NCI-H128 (cell line): Measurements from ENCODE around the gene CLHC1.

Experiments used
- DNase-seq: peaks from one replicate; lab custom pipeline; 2025; ENCODE audit not compliant: unreplicated experiment; lab: John Stamatoyannopoulos, UW

The CLHC1 gene

GRCh38 chr2:55169915-55170314, 62.2 kb downstream of the CLHC1 start:
- no peak for DNase-seq

DNA sequence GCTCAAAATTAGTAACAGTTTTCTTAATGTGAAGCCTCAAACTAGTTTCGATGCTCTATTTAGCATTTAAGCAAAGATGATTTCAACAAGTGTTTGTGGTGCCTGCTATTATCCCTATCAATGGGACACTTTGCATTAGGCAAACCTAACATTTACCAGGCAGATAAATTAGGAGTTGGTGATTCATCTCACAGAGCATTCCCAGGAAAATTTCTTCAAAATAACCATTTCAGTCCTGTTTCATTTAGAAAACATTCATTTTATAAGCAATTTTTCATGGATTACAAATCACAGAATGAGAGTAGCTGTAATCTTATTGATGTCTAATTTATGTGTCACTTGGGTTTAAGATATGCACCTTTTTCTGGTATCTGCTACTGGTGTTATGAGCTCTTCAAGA, 62.7 kb downstream of the CLHC1 start:
- DNase-seq = no peak

DNA sequence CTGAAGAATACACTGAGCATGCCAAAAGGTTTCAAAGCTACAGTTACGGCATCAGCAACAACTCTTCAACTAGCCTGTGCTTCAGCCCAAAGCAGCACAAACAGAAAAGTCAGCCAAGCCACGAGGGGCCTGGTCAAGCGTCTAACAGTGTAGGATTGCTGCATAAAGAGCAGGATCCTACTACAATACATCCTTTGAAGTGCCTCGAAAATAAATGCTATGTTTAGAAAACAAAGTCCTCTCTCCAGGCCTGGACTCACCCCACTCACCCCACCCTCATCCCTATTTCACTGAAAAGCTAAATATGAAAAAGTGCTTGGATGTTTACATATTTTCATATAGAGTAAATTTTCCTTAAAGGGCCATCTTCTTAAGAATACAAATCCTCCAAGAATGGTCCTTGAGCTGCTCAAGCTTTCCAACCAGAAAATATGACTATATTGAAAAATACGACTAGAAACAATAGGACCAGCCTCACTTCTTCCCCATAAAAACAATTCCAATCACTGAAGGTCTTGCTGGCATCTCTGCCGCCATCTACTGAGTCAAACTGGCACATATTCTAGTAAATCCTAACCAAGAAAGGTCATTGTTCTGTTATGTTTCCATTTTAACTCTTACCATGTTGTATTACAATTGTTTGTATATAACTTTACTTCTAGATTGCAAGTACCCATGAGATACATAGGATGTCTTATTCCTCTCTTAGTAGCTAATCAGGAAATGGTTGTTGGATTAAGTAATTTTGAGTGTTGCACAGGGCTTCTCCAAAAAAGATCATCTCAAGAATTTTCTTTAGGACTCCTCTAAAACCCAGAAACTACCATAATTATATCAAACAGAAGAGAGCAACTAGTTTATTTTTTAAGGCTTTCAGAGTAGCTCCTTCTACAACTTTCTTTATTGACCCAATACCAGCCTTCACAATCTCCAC, 63.6 kb downstream of the CLHC1 start:
- DNase-seq = no peak

- no peak for DNase-seq
These were observed 66.5 kb downstream of the CLHC1 start for GRCh38 chr2:55165626-55166025.

DNA sequence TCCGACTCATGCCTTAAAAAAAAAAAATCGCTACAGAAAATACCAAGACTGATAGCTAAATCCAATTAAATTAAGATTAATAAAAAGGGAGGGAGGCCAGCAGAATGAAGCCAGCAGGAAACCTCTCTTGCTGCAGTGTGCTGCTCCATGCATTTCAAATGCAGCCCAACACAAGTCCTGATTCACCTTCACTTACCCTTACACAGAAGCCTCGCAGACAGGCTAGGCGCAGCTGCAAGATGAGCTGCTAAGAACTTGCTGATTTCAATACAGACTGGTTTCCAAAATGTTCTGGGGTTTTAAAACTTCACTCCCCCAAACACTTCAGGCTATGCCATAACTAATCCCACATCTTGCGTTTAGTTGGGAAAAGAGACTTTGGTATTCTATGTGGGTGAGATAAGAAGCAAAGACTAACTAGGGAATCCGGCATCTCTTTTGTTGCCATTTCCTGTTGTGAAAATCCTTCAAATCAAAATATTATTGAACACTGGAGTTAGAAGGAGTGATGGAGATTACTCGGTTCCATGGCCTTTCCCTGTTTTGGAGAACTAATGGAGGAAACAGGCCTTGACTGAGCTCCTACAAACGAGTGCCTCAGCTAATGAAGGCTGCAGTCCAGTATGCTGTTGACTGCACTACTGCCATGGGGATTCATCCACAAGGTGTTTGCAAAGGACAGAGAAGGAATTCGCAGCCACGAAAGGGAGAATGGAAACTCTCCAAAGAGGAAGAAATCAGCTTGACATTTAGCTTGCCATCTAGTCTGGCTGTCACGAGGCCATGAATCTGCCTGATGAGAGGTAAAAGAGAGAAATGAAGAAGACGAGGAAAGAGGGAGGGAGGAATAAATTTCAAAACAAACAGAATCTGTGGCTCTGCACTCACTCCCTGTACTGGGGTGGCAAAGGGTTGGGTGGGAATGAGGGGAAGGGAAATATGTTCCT, 67.3 kb downstream of the CLHC1 start:
- DNase-seq = no peak

DNA sequence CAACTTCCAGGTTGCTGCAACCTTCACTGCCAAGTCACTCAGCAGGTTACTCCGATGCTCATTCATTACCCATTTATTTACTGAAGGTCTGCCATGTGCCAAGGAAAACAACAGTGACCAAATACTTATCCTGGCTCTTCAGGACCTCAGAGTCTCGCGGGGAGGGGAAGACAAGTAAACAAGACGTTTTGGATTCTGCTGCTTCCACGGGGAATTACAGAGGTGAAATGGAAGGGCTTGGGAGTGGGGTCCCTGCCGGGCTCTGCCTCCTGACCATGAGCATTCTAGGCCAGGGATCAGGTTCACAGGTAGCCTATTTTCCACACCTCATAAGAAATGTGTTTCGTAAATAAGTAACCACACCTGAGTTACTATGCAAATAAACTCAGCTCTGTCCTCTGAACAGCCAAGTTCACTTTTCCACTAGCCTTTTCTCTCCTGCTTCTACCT, 68.1 kb downstream of the CLHC1 start:
- DNase-seq = no peak

- no peak for DNase-seq
These were observed 68.8 kb downstream of the CLHC1 start for GRCh38 chr2:55163274-55163721.

GRCh38 chr2:55162284-55163006, 69.6 kb downstream of the CLHC1 start:
- DNase-seq = no peak

GRCh38 chr2:55161295-55162210, 70.5 kb downstream of the CLHC1 start:
- no peak for DNase-seq

- no peak for DNase-seq
These were observed 71.7 kb downstream of the CLHC1 start for GRCh38 chr2:55160422-55160821.

DNA sequence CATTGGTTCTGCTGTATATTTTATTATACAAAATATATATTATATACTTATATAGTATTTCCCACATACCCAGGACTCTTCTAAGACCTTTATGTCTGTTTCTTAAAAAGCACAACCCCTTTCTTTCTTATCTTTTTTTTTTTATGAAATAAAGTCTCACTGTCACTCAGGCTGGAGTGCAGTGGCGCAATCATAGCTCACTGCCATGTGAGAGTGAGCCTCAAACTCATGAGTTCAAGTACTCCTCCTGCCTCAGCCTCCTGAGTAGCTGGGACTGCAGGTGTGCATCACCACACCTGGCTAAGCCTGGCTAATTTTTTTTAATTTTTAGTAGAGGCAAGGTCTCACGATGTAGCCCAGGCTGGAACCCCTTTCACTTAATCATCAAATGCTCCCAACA, 72.3 kb downstream of the CLHC1 start:
- DNase-seq = no peak

GRCh38 chr2:55159037-55159651, 72.9 kb downstream of the CLHC1 start:
- no peak for DNase-seq

DNA sequence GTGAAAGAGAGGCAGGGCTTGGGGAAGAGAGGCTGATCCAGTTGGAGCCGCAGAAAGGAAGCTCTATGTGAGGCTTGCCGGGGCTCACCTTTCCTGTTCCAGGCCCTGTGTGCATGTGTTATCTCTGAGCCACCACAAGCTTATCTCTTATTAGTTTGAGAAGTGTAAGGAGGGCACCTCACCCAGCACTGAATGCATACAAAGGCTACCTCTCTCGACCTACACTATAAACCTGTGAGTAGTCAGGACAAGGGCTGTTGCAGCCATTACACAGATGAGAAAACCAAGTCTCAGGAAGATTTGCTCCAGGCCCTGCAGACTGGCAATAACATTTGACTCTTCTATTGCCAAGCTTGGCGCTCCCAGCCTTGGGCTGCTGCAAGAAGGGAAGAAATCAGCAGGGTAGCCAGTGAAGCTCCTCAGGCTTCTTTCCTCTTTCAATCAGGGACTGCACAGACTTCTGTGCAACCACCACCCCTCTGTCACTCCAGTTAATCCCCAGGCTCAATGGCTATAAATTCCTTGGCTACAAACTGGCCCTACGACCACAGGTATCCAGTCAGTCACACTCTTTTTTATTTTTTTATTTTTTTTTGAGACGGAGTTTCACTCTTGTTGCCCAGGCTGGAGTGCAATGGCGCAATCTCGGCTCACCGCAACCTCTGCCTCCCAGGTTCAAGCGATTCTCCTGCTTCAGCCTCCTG, 73.8 kb downstream of the CLHC1 start:
- no peak for DNase-seq

- no peak for DNase-seq
These were observed 74.6 kb downstream of the CLHC1 start for GRCh38 chr2:55157474-55157884.

GRCh38 chr2:55156984-55157383, 75.1 kb downstream of the CLHC1 start:
- DNase-seq = no peak

DNA sequence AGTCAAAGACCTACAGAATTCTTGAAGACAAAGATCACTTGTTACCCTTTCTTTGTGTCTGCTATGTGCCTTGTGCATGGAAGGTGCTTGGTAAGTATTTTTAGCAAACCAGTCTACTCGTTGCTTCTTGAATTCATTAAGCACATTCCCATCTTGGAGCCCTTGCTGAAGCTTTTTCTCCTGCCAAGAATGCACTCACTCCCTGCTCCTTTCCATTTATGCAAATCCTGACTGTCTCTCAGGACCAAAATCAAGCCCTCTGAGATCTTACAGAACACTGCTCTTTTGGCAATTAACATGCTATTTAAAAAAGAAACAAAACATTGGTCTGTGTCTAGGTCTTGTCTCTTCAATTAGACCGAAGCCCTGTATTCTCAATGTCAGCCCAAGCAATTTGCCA, 75.8 kb downstream of the CLHC1 start:
- no peak for DNase-seq

DNA sequence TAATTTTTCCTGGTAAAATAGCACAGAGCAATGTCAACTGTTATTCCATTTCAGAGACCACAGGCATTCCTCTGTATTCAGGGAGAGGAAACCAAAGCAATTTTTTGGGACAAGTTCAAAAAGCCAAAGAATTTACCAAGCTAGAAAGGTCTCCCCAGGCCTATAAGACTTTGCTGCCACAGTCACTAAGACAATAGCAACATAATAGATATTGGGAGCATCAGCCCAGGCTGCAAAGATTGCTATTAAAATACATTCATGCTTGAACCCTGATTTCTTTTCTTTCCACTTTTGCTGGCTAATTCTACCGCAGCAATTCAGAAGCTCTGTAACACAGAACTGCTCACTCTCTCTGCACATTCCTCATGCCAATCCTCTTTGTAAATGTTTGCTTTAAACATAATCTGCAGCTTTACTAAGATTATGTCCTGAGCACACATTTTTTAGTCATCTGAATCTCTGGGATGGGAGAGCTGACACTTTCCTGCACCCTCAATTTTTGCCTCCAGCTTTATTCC, 76.3 kb downstream of the CLHC1 start:
- DNase-seq = no peak

- DNase-seq = no peak
These were observed 76.9 kb downstream of the CLHC1 start for GRCh38 chr2:55155206-55155605.
